Pancreas (tissue), 10 donors: ENCODE results near the gene CLDN2. TPM values are rescaled to one million over a fixed set of nuclear protein-coding genes. Genes with fewer than 3 reads are reported as not detected.

ENCODE experiments used
- ATAC-seq, 4 donors: fragments of 200-7000 bp; cut with Tn5 transposase; one replicate each; pipeline versions ENCODE4 v1.8.0 to v1.9.1; 2020; ENCODE audit warnings: mild to moderate bottlenecking in 4 of 4, moderate library complexity in 4 of 4
- DNase-seq, 6 donors: peaks; one replicate each; pipeline ENCODE4 v3.0.0-alpha.2; 2020
- FAIRE-seq: peaks from 2 replicates; lab custom pipeline; 2012; peaks lifted over from hg19 to GRCh38; lab: Jason Lieb, UNC
- H3K27ac ChIP-seq, 4 donors: fragments of 200-600 bp; sonication (generic); 1 replicate in 3 of 4; 2 replicates in 1 of 4; pipeline versions ENCODE4 v1.5.0 to v1.8.0; 2020
- H3K27me3 ChIP-seq, 4 donors: fragments of 200-600 bp; one replicate each; pipeline ENCODE4 v1.8.0; 2021
- H3K36me3 ChIP-seq, 3 donors: fragments of 200-600 bp; sonication (generic) in 1 of 3; one replicate each; pipeline versions ENCODE4 v1.5.0 to v1.8.0; 2020 to 2021
- H3K4me1 ChIP-seq, 3 donors: fragments of 200-600 bp; one replicate each; pipeline ENCODE4 v1.8.0; 2021
- H3K4me3 ChIP-seq, 4 donors: fragments of 200-600 bp; sonication (generic) in 2 of 4; one replicate each; pipeline versions ENCODE4 v1.5.0 to v1.8.0; 2020 to 2021
- H3K9me3 ChIP-seq, 4 donors: fragments of 200-600 bp; one replicate each; pipeline ENCODE4 v1.8.0; 2021
- WGBS, 2 donors: extraction: QIAGEN DNeasy Blood & Tissue Kit; methylation state at CpG; one replicate each; pipeline ENCODE4 v1.1.7; 2013; 5-methylcytosine and 5-hydroxymethylcytosine counted together
- intact Hi-C, 3 donors: fragments of 100-400 bp; cut with DNase I; formaldehyde crosslinking; loops; one replicate each; pipeline versions ENCODE4 v1.11.1 to v1.14.2; 2022
- polyA plus RNA-seq, 2 donors: library from polyadenylated mRNA; stranded (reverse); fragments of 200-250 nt; gene quantifications; one replicate each; pipeline ENCODE4 v1.2.3, GENCODE V29; 2013
- total RNA-seq, 6 donors: library from RNA; stranded (reverse); fragmentation: NEBNext Ultra II Directional in 4 of 6; extraction: Animal tissue kit (Norgen Biotek cat#: 25700) in 4 of 6; gene quantifications; one replicate each; pipeline versions ENCODE4 v1.2.1 to v1.2.4, GENCODE V29; 2021 to 2023
- TF ChIP-seq, protein P1 (sequence below), 4 donors: fragments of 200-600 bp; sonication (generic) in 3 of 4; IDR thresholded peaks; one replicate each; pipeline versions ENCODE4 v1.5.0 to v1.8.0; 2021; ENCODE audit warnings: antibody characterized with exemption in 4 of 4
- donor health status: healthy with polysubstance abuse.
- donor health status: DM: no; HTN: no; CAD: no; lungs with moderate emphysema.
- donor health status: DM: no; HTN: no; CAD: no.
- donor health status: control.
- donor health status: control.
- donor health status: Bipolar disorder and iron deficiency.
- donor health status: DM: yes; HTN: yes; CAD: no.
- donor health status: DM: no; HTN: no; CAD: no.
- donor health status: DM: no; HTN: no; CAD: no.
- donor health status: DM: yes; HTN: yes; CAD: no.

The CLDN2 gene
- total and polyA plus RNA-seq, 8 donors: 1.4 to 29.3 (median 3.9) TPM

- TF ChIP-seq, protein P1, sequence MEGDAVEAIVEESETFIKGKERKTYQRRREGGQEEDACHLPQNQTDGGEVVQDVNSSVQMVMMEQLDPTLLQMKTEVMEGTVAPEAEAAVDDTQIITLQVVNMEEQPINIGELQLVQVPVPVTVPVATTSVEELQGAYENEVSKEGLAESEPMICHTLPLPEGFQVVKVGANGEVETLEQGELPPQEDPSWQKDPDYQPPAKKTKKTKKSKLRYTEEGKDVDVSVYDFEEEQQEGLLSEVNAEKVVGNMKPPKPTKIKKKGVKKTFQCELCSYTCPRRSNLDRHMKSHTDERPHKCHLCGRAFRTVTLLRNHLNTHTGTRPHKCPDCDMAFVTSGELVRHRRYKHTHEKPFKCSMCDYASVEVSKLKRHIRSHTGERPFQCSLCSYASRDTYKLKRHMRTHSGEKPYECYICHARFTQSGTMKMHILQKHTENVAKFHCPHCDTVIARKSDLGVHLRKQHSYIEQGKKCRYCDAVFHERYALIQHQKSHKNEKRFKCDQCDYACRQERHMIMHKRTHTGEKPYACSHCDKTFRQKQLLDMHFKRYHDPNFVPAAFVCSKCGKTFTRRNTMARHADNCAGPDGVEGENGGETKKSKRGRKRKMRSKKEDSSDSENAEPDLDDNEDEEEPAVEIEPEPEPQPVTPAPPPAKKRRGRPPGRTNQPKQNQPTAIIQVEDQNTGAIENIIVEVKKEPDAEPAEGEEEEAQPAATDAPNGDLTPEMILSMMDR (IDR thresholded peaks at IDR 0.05): no peak
- H3K4me1 ChIP-seq: no peaks in the 10 kb centered on the region
- H3K4me3 ChIP-seq: no peak overlapping the region
- intact Hi-C loops: no loop called here
- no peak overlapping the region for H3K27ac ChIP-seq
- 66 to 83% methylated on average over 1 of the region's 1 CpG for WGBS, 2 donors
- ATAC-seq (no peak), DNase-seq (no peak), FAIRE-seq (no peak)
- no peaks in the 10 kb centered on the region for H3K9me3 ChIP-seq
- H3K27me3 ChIP-seq: no peaks in the 10 kb centered on the region
- no peaks in the 10 kb centered on the region for H3K36me3 ChIP-seq
Observed at GRCh38 chrX:106940068-106940467, 19.9 kb downstream of the CLDN2 start.

DNA sequence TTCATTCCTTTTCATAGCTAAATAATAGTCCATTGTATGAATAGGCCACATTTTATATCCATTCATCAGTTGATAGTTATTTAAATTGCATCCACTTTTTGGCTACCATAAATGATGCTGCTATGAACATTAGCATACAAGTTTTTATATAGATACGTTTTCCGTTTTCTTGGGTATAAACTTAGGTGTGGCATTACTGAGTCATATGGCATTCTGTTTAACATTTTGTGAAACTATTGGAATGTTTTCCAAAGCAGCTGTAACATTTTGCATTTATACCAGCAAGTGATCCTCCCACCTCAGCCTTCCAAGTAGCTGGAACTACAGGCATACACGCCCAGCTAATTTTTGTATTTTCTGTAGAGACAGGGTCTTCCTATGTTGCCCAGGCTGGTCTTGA lies 26.3 kb downstream of the CLDN2 start:
- 88 to 93% methylated on average over 3 of the region's 3 CpGs for WGBS, 2 donors
- DNase-seq (no peak), FAIRE-seq (no peak), ATAC-seq (no peak)
- TF ChIP-seq, protein P1 (IDR thresholded peaks at IDR 0.05): no peak
- H3K9me3 ChIP-seq: no peaks in the 10 kb centered on the region
- intact Hi-C loops: no loop called here
- H3K27ac ChIP-seq: no peak overlapping the region
- H3K36me3 ChIP-seq: no peaks in the 10 kb centered on the region
- H3K4me3 ChIP-seq: no peak overlapping the region
- H3K27me3 ChIP-seq: no peaks in the 10 kb centered on the region
- H3K4me1 ChIP-seq: no peaks in the 10 kb centered on the region

DNA sequence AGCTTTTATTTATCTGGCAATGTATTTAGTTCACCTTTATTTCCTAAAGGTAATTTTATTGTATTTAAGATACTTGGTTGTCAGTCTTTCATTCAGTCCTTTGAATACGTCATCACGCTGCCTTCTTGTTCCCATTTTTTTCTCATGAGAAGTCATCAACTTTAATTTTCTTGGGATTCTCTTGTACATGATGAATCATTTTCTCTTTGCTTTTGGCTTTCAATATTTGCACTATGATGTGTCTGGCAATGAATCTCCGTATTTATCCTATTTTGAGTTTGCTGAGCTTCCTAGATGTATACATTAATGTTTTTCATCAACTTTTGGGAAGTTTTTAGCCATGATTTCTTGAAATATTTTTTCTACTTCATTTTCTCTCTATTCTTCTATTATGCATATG lies 28.4 kb downstream of the CLDN2 start:
- H3K4me1 ChIP-seq: no peaks in the 10 kb centered on the region
- ATAC-seq (no peak), DNase-seq (no peak), FAIRE-seq (no peak)
- WGBS, 2 donors: 69 to 91% methylated on average over 3 of the region's 3 CpGs
- no peaks in the 10 kb centered on the region for H3K27me3 ChIP-seq
- intact Hi-C loops: no loop called here
- no peak overlapping the region for H3K4me3 ChIP-seq
- TF ChIP-seq, protein P1 (IDR thresholded peaks at IDR 0.05): no peak
- H3K36me3 ChIP-seq: no peaks in the 10 kb centered on the region
- no peaks in the 10 kb centered on the region for H3K9me3 ChIP-seq
- no peak overlapping the region for H3K27ac ChIP-seq

- WGBS, 2 donors: 63 to 94% methylated on average over 1 of the region's 1 CpG
- intact Hi-C loops: no loop called here
- H3K27ac ChIP-seq: no peak overlapping the region
- no peaks in the 10 kb centered on the region for H3K9me3 ChIP-seq
- no peak for FAIRE-seq
- DNase-seq: no peak
- H3K4me1 ChIP-seq: no peaks in the 10 kb centered on the region
- H3K27me3 ChIP-seq: no peaks in the 10 kb centered on the region
- no peaks in the 10 kb centered on the region for H3K36me3 ChIP-seq
- H3K4me3 ChIP-seq: no peak overlapping the region
- TF ChIP-seq, protein P1 (IDR thresholded peaks at IDR 0.05): no peak
- ATAC-seq: no peak
Observed at GRCh38 chrX:106949366-106949765, 29.2 kb downstream of the CLDN2 start.

DNA sequence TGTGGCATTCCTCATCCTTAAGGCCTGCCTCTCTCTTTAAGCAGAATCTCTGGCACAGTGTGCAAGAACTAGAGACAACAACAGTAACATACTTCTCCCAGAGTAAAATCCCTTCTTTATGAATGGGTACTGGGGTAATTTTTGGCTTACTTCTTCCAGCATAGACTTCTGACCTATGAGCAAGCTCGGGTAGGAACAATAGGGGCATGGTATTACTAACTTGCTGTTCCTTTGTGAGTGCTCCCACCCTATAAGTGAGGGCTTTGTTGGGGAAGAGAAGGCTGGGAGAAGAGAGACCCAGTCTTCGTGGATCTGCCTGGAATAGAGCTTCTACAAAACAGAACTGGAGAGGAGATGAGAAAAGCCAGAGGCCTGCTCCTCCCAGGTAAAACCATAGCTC lies 30.2 kb downstream of the CLDN2 start:
- no peak overlapping the region for H3K27ac ChIP-seq
- no peaks in the 10 kb centered on the region for H3K27me3 ChIP-seq
- no peak for ATAC-seq
- WGBS, 2 donors: 78 to 89% methylated on average over 2 of the region's 2 CpGs
- no peaks in the 10 kb centered on the region for H3K36me3 ChIP-seq
- no peak for FAIRE-seq
- H3K4me1 ChIP-seq: no peaks in the 10 kb centered on the region
- no peaks in the 10 kb centered on the region for H3K9me3 ChIP-seq
- no peak overlapping the region for H3K4me3 ChIP-seq
- no peak for DNase-seq
- intact Hi-C loops: loop anchor here in 2 of 3 donors (5.0 to 10.0 kb wide), 2 partner anchors 48 to 56 kb away; partner anchors contain the start of gene RIPPLY1 (in 1 of the 2)
- TF ChIP-seq, protein P1 (IDR thresholded peaks at IDR 0.05): no peak
